GM13977 (cell line): ENCODE results near the gene SEC61G.

Experiments
- DNase-seq: peaks from one replicate; pipeline ENCODE4 v3.0.0; 2012; ENCODE audit warnings: low spot score
- CTCF ChIP-seq: IDR thresholded peaks from 2 replicates; pipeline ENCODE4 v1.5.1; 2012; ENCODE audit warnings: mild to moderate bottlenecking, control low read depth; ENCODE audit not compliant: insufficient read depth; ENCODE audit errors: extremely low read depth, missing control alignments
- in situ Hi-C: fragments of 300-500 bp; cut with MboI; formaldehyde crosslinking; loops from one replicate; pipeline ENCODE4 v1.12.0; 2022; ENCODE audit warnings: low sequenced_read_pairs, low pct_unique_long_range_greater_than_20kb, mixed read lengths, inconsistent platforms; ENCODE audit not compliant: unreplicated experiment

The SEC61G gene

GRCh38 chr7:54773472-54774399 is 14.7 kb upstream of the SEC61G start:
- peak; percentile 58 for DNase-seq
- TF ChIP-seq CTCF = peak; percentile 94
- in situ Hi-C loops = no loop called here

- DNase-seq = no peak
- no peak for TF ChIP-seq CTCF
- in situ Hi-C loops = no loop called here
Measured at GRCh38 chr7:54769203-54769602, 10.2 kb upstream of the SEC61G start.

- DNase-seq = no peak
- in situ Hi-C loops = no loop called here
- no peak for TF ChIP-seq CTCF
Measured at GRCh38 chr7:54764861-54765260, 5.8 kb upstream of the SEC61G start.

- in situ Hi-C loops = no loop called here
- no peak for DNase-seq
- TF ChIP-seq CTCF = no peak
Measured at GRCh38 chr7:54757711-54758110, 1.3 kb downstream of the SEC61G start.

GRCh38 chr7:54749200-54749599 is 9.8 kb downstream of the SEC61G start:
- no peak for TF ChIP-seq CTCF
- DNase-seq = no peak
- in situ Hi-C loops = no loop called here

GRCh38 chr7:54747234-54747633 is 11.8 kb downstream of the SEC61G start:
- no peak for TF ChIP-seq CTCF
- in situ Hi-C loops = no loop called here
- DNase-seq = no peak

GRCh38 chr7:54743580-54743979 is 15.4 kb downstream of the SEC61G start:
- DNase-seq = no peak
- in situ Hi-C loops = no loop called here
- TF ChIP-seq CTCF = no peak
